HAP-1 (cell line): Measurements from ENCODE around the gene KRTAP2-2.

ENCODE experiments used
- DNase-seq, 2 experiments: peaks; one replicate each; pipeline ENCODE4 v3.0.0-alpha.2; 2016 to 2020; ENCODE audit warnings: low spot score in 2 of 2
- H3K27me3 ChIP-seq: fragments of 250-450 bp; sonication (Bioruptor Pico); 2 replicates; pipeline ENCODE4 v1.5.1; 2020; ENCODE audit warnings: low read depth, mild to moderate bottlenecking, moderate library complexity
- H3K36me3 ChIP-seq: fragments of 250-450 bp; sonication (Bioruptor Pico); replicated peaks from 2 replicates; pipeline ENCODE4 v1.5.1; 2020; ENCODE audit warnings: mild to moderate bottlenecking
- H3K4me1 ChIP-seq: fragments of 250-450 bp; sonication (Bioruptor Pico); 2 replicates; pipeline ENCODE4 v1.5.1; 2020; ENCODE audit warnings: mild to moderate bottlenecking
- H3K4me3 ChIP-seq: fragments of 250-450 bp; sonication (Bioruptor Pico); 2 replicates; pipeline ENCODE4 v1.5.1; 2020; ENCODE audit warnings: mild to moderate bottlenecking, moderate library complexity
- H3K9me3 ChIP-seq: fragments of 250-450 bp; sonication (Bioruptor Pico); 2 replicates; pipeline ENCODE4 v1.5.1; 2020; ENCODE audit warnings: mild to moderate bottlenecking, moderate library complexity
- in situ Hi-C: fragments of 300-500 bp; cut with MboI; formaldehyde crosslinking; loops from 3 replicates; pipeline ENCODE4 v1.14.3; 2020; ENCODE audit warnings: low sequenced_read_pairs, inconsistent platforms, mixed read lengths

The KRTAP2-2 gene

DNA sequence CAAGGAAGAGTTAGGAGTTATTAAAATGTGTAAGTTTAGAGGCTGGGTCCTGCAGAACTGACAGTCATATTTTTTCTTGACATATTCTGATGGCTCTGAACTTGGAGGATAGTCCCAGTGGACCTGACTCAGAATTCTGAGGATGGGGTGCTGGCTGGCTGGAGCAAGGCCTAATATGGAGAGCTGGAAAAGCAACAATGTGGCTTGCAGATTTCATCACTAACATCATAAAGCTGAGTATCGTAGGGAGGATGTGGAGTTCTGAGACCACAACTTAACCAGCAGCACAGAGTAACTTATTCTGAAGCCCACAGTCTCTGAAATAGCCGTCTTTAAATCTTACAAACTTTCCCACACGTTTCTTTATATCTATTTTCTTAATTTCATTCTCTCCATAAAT lies 30.3 kb downstream of the KRTAP2-2 start:
- H3K36me3 ChIP-seq = no peaks in the 10 kb centered on the region
- no peaks in the 10 kb centered on the region for H3K9me3 ChIP-seq
- no peaks in the 10 kb centered on the region for H3K4me1 ChIP-seq
- in situ Hi-C loops = no loop called here
- peaks cover 4% of the 10 kb centered on the region; the same call in 1 of the 2 replicates for H3K27me3 ChIP-seq
- no peak for DNase-seq
- no peak overlapping the region for H3K4me3 ChIP-seq

DNA sequence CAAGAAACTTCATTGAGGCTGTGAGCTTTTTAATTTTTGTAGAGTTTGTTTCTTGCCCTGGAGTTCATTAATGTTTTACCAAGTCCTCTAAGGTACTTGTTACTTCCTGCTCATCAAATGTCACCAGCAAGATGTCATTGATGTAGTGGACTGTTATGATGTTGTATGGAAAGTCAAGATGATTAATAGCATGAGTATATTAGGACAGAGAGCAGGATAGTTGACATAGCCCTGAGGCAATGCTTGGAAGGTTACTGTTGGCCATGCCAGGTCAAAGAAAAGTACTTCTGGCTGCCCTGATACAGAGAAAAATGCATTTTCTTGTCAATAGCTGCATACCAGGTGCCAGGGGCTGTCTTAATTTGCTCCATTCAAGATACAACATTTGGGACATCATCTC lies 34.7 kb downstream of the KRTAP2-2 start:
- Histone ChIP-seq H3K4me3 (no peak overlapping the region), H3K9me3 (no peaks in the 10 kb centered on the region), H3K36me3 (no peaks in the 10 kb centered on the region), H3K27me3 (no peaks in the 10 kb centered on the region; the same call in 1 of the 2 replicates), H3K4me1 (no peaks in the 10 kb centered on the region; the same call in 1 of the 2 replicates)
- no peak for DNase-seq
- in situ Hi-C loops = no loop called here

DNA sequence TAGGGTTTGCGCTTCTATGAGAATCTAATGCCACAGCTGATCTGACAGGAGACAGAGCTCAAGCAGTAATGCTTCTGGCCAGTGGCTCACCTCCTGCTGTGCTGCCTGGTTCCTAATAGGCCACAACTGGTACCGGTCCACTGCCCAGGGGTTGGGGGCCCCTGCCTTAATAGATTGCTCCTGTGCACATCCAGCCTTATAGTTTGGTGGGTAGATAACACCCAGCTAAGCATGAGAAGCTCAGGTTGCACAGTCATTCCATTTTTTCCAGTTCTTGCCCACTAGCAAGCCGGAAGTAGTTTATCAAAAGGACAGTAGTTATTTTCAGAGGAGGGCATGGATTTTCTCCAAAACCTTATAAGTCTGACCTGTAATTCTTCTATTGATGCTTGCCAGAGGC lies 35.6 kb downstream of the KRTAP2-2 start:
- Histone ChIP-seq H3K9me3 (no peaks in the 10 kb centered on the region), H3K4me3 (no peak overlapping the region), H3K36me3 (no peaks in the 10 kb centered on the region), H3K27me3 (peaks cover 4% of the 10 kb centered on the region; the same call in 1 of the 2 replicates), H3K4me1 (no peaks in the 10 kb centered on the region; the same call in 1 of the 2 replicates)
- no peak for DNase-seq
- in situ Hi-C loops = no loop called here

DNA sequence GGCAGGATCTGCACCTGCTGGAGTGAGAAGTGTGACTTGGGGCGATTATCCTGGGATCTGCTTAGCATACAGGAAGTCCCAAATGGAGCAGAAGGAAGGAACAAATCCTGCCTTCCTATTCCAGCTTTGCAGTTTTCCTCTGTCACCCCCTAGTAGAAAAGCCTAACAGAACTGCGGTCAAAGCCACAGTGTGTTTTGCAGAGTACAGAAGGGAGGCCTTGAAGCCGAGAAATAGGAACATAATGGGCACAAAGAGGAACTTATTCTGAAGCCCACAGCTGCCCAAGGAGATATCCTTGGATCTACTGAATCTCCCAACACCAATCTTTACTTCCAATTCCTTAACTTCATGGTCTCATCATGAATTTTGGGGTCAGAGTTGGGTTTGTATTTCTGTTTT lies 36.5 kb downstream of the KRTAP2-2 start:
- H3K9me3 ChIP-seq = no peaks in the 10 kb centered on the region
- no peaks in the 10 kb centered on the region for H3K36me3 ChIP-seq
- H3K4me3 ChIP-seq = no peak overlapping the region
- peaks cover 4% of the 10 kb centered on the region; the same call in 1 of the 2 replicates for H3K27me3 ChIP-seq
- DNase-seq = no peak
- in situ Hi-C loops = no loop called here
- no peaks in the 10 kb centered on the region; the same call in 1 of the 2 replicates for H3K4me1 ChIP-seq

DNA sequence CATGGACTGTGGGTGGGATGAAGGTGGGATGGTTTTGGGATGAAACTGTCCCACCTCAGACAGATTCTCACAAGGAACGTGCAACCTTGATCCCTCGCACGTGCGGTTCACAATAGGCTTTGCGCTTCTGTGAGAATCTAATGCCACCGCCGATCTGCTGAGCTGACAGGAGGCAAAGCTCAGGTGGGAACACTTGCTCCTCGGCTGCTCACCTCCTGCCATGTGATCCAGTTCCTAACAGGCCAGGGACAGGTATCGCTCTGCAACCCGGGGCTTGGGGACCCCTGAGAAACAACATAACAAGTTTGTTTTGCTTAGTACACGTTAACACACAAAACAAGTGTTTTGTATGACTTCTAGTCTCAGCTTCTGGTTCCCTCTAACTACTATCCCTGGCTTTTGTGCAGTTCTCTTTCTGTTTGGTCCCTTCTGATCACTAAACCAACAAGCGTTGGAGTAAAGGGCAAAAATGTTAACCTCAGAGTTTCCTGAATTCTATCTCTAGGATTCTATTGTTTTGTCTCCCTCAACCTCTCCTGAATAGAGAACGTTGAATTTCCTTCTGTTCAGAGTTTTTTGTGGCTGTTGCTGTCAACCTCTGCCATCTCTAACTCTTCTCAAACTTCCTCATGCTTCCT lies 38.3 kb downstream of the KRTAP2-2 start:
- Histone ChIP-seq H3K36me3 (no peaks in the 10 kb centered on the region), H3K9me3 (no peaks in the 10 kb centered on the region), H3K27me3 (peaks cover 4% of the 10 kb centered on the region; the same call in 1 of the 2 replicates), H3K4me1 (no peaks in the 10 kb centered on the region; the same call in 1 of the 2 replicates), H3K4me3 (no peak overlapping the region)
- no peak for DNase-seq
- in situ Hi-C loops = no loop called here

DNA sequence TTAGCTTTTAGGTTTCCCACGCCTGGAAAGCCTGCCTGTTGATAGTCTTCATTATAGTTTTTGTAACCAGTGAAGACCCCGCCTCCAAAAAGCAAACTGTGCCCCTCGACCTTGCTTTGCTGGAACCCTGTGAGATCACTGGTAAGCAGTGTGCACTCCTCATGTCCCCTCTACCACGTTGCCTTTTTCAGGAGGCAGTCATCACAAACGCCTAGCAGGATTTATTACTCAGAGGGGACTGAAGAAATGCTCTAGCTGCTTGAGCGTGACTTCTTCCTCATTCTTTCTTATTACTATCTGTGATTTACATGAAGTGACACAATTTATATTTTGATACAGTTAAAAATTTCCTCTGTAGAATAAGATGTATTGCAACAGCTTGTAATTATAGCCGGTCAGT lies 39.6 kb downstream of the KRTAP2-2 start:
- in situ Hi-C loops = no loop called here
- Histone ChIP-seq H3K4me3 (no peak overlapping the region), H3K27me3 (peaks cover 4% of the 10 kb centered on the region; the same call in 1 of the 2 replicates), H3K9me3 (no peaks in the 10 kb centered on the region), H3K4me1 (no peaks in the 10 kb centered on the region; the same call in 1 of the 2 replicates), H3K36me3 (no peaks in the 10 kb centered on the region)
- DNase-seq = no peak

DNA sequence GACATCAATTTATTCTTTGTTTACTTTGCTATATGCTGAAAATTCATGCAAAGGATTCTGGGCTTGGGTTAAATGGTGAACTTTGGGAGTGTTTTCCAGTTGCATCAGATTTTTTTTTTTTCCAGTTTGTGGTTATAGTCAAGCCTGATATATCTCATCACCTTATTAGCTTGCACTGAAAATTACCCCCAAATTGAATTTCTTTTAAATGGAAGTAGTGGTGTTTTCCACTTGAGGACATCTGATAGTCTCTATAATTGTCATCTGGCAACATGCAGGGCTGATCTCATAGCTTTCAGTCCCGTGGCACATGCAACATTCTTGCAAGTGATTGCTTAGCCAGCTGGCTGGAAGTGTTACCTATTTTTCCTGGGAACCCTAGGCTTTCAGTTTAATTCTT lies 41.4 kb downstream of the KRTAP2-2 start:
- H3K9me3 ChIP-seq = no peaks in the 10 kb centered on the region
- H3K4me3 ChIP-seq = no peak overlapping the region
- no peak for DNase-seq
- H3K36me3 ChIP-seq = no peaks in the 10 kb centered on the region
- peaks cover 7% of the 10 kb centered on the region; the same call in 1 of the 2 replicates for H3K27me3 ChIP-seq
- in situ Hi-C loops = no loop called here
- peaks cover 12% of the 10 kb centered on the region for H3K4me1 ChIP-seq

DNA sequence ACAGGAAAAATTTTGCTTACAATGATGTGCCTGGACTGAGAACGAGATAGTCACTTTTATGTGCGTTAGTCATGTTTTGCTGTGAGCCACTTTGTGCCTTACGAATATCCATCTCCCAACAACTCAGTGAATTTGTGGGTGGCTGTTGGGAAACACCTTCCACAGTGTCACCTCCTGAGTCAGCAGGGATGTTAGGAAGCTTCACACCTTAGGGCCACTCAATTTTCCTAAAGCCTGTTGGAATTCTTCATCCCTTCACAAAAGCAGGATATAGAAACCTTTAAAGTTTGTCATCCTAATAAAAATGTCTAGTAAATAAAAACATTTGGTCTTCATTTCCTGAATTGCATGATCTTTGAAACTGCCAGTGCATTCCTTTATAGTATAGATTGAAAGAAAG lies 41.8 kb downstream of the KRTAP2-2 start:
- no peak overlapping the region for H3K4me3 ChIP-seq
- H3K36me3 ChIP-seq = no peaks in the 10 kb centered on the region
- H3K27me3 ChIP-seq = peaks cover 7% of the 10 kb centered on the region; the same call in 1 of the 2 replicates
- no peak for DNase-seq
- peaks cover 12% of the 10 kb centered on the region for H3K4me1 ChIP-seq
- in situ Hi-C loops = no loop called here
- no peaks in the 10 kb centered on the region for H3K9me3 ChIP-seq

DNA sequence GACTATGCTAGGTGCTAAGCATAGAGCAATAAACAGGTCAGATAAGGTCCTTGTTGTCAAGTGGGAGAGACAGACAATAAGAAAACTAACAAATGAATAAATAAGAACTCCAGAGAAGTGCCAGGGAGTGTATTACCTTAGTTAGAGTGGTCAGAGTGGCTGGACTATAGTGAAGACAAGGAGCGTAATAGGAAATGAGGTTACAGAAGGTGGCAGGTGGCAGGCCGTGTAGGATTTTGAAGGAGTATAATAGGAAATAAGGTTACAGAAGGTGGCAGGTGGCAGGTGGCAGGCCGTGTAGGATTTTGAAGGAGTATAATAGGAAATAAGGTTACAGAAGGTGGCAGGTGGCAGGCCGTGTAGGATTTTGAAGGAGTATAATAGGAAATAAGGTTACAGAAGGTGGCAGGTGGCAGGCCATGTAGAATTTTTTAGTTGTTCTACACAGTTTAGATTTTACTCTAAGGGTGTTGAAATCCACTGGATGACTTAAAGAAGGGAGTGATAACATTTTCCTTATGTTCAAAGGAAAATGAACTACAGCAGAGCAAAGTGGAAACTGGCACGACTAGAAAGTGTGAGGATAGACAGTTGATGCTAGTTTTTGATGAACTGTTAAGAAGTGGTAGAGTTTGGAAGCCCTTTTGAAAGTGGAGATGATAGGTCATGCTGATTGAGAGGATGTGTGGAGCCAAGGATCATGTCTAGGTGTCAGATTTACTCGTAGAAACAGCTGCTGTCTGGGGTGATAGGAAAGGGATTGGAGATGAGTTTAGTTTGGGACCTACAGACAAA lies 42.5 kb downstream of the KRTAP2-2 start:
- Histone ChIP-seq H3K4me3 (no peak overlapping the region), H3K27me3 (peaks cover 7% of the 10 kb centered on the region; the same call in 1 of the 2 replicates), H3K9me3 (no peaks in the 10 kb centered on the region), H3K36me3 (no peaks in the 10 kb centered on the region), H3K4me1 (peaks cover 12% of the 10 kb centered on the region)
- in situ Hi-C loops = no loop called here
- DNase-seq = no peak

DNA sequence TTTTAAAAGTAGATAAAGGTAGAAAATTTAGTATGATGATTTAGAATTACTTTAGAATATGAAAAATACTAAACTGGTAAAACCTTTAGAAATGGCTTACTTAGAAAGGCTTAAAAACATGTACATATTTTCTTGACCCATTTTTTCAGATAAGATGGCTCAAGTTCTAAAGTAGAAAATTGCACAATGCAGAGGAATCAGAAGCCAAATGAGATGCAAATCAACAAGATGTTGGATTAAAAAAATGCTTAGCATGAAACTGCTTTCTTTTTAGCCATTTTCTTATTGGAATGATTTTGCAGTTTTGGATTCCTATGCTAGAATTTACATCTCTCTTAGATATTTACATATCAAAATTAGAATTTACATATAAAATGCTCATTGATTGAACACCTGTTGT lies 44.6 kb downstream of the KRTAP2-2 start:
- H3K4me3 ChIP-seq = no peak overlapping the region
- H3K4me1 ChIP-seq = peaks cover 12% of the 10 kb centered on the region
- DNase-seq = no peak
- H3K36me3 ChIP-seq = no peaks in the 10 kb centered on the region
- in situ Hi-C loops = no loop called here
- H3K27me3 ChIP-seq = peaks cover 7% of the 10 kb centered on the region; the same call in 1 of the 2 replicates
- no peaks in the 10 kb centered on the region for H3K9me3 ChIP-seq

DNA sequence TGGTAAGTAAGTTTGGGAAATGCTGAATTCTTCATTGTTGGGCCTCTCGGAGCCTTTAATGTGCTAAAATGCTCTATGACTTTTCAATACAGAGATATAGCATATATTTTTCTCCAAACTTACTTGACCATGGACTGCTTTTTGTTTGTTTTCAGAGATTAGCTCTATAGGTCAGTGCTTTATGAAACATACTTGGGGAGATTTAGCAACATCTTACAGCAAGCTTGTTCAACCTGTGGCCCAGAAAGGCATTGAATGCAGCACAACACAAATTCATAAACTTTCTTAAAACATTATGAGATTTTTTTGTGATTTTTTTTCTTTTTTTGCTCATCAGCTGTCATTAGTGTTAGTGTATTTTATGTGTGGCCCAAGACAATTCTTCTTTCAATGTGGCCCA lies 45.1 kb downstream of the KRTAP2-2 start:
- in situ Hi-C loops = no loop called here
- no peak overlapping the region for H3K4me3 ChIP-seq
- H3K27me3 ChIP-seq = peaks cover 3% of the 10 kb centered on the region
- peaks cover 12% of the 10 kb centered on the region for H3K4me1 ChIP-seq
- no peak for DNase-seq
- no peaks in the 10 kb centered on the region for H3K9me3 ChIP-seq
- H3K36me3 ChIP-seq = no peaks in the 10 kb centered on the region

DNA sequence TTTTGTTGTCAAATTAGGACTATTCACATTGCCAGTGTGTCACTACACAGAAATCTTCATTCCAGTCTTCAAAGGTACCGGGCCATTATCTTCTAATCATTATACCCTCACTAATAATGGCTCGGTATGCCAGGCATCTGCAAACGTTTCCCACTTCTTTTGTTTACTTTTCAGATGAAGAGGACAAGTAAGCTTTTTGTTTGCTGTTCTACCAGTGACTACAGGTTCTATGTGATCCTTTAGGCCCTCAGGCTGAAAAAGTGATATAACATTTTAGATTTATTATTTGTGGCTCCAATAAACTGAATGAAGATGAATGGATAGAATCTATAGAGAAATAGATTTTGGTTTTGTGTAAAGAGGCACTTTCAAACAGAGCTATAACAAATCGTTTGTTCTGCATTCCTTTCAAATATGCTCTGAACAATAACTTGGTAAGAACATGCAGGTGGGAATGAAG lies 45.7 kb downstream of the KRTAP2-2 start:
- H3K36me3 ChIP-seq = no peaks in the 10 kb centered on the region
- H3K9me3 ChIP-seq = no peaks in the 10 kb centered on the region
- peak; percentile 13 to 69 for DNase-seq
- H3K27me3 ChIP-seq = peaks cover 7% of the 10 kb centered on the region; the same call in 1 of the 2 replicates
- no peak overlapping the region for H3K4me3 ChIP-seq
- in situ Hi-C loops = no loop called here
- H3K4me1 ChIP-seq = peaks cover 12% of the 10 kb centered on the region

DNA sequence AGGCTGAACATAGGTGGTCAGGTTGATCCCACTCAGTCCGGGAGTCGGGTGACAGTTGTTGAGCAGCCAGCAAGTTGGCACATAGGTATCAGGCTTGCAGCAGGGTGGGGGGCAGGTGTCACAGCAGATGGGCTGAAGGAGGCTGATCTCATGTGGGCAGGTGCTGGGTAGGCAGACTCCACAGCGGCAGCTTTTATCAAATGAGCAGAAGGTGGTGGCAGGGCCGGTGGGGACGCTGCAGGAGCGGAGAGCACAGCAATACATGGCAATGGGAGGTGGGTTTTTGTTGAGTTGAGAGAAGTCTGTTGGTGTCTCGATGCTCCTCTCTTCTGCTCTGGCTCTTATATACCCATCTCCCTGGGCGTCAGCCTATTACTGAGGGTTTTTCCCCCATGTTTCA lies 46.2 kb downstream of the KRTAP2-2 start, which contains the start of gene KRTAP3-1:
Gene KRTAP3-1, minus strand, starts transcription at position 318 of the 400 bp plus-strand sequence. Its CDS starts 54 bp downstream, at position 264.
- DNase-seq = no peak
- Histone ChIP-seq H3K36me3 (no peaks in the 10 kb centered on the region), H3K27me3 (peaks cover 10% of the 10 kb centered on the region; the same call in 1 of the 2 replicates), H3K9me3 (no peaks in the 10 kb centered on the region), H3K4me1 (peaks cover 12% of the 10 kb centered on the region), H3K4me3 (no peak within 1 kb of the TSS)
- in situ Hi-C loops = no loop called here
